Hepatic stellate cell (primary cell): Measurements from ENCODE around the gene CDC26.
"Not testable (repeated sequence)": the region's sequence is repeated elsewhere in the genome, so short reads cannot be mapped to it uniquely, and the experiment has no call there.

Source experiments
- DNase-seq: peaks from one replicate; pipeline ENCODE4 v3.0.0; 2011; ENCODE audit warnings: low spot score

Gene CDC26

DNA sequence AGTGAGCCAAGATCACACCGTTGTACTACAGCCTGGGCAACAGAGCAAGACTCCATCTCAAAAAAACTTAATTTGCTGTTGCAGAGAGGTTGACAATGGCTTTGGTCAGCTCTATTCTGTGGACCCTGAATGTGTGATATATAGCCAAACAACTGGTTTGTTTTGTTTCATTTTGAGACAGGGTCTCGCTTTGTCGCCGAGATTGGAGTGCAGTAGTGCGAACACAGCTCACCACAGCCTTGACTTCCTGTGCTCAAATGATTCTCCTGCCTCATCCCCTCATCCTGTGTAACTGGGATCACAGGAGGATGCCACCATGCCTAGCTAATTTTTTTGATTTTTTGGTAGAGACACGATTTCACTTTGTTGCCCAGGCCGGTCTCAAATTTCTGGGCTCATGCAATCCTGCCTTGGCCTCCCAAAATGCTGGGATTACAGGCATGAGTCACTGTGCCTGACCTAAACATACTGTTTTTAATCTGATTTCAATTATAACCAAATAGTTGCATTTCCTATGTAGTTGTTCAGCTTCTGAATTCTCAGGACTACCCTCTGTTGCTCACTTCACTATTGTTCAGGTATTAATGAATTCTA lies 18.0 kb upstream of the CDC26 start:
- DNase-seq = no peak

- no peak for DNase-seq
Observed at GRCh38 chr9:113290052-113290607, 14.8 kb upstream of the CDC26 start.

DNA sequence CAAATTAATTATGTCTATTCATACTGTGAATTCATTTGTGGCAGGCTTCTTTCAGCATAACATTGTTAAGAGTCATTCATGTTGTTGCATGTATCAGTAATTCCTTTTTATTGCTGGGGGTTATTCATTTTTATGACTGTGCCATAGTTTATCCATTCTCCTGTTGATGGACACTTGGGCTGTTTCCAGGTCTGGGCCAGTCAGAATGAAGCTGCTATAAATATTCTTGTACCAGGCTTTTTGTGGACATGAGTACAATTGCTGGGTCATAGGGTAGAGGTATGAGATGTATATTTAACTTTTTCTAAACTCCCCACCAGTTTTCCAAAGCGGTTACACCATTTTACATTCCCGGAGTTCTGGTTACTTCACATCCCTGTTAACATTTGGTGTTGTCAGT lies 13.7 kb upstream of the CDC26 start:
- no peak for DNase-seq

DNA sequence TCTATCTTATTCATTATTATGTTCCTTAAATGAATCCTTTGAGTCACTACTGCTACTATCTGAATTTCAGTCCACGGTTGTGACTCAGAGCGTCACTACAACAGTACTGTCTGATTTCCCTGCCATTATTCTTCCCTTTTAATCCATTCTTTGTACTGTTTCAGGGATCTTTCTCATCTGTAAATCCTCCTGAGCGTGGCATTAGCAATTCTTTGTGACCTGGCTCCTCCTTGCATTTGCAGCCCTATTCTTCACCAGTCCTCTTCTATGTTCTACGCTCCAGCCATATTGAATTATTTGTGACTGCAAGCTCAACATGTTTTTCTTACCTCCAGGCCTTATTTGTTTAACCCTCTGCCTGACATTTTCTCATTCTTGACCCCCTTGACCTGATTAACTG lies 6.0 kb upstream of the CDC26 start:
- DNase-seq = no peak

DNA sequence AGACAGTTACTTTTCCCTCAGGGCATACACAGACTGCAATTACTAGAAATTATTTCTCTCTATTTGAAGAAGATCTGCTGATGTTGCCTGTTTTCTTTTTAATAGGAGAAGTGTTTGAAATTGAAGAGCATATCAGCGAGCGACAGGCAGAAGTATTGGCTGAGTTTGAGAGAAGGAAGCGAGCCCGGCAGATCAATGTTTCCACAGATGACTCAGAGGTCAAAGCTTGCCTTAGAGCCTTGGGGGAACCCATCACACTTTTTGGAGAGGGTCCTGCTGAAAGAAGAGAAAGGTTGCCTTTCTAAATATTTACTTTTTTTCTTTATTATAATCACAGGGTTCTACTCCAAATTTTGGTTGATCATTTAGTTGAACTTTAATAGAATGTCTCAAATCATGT lies 3.5 kb upstream of the CDC26 start:
- DNase-seq = no peak

DNA sequence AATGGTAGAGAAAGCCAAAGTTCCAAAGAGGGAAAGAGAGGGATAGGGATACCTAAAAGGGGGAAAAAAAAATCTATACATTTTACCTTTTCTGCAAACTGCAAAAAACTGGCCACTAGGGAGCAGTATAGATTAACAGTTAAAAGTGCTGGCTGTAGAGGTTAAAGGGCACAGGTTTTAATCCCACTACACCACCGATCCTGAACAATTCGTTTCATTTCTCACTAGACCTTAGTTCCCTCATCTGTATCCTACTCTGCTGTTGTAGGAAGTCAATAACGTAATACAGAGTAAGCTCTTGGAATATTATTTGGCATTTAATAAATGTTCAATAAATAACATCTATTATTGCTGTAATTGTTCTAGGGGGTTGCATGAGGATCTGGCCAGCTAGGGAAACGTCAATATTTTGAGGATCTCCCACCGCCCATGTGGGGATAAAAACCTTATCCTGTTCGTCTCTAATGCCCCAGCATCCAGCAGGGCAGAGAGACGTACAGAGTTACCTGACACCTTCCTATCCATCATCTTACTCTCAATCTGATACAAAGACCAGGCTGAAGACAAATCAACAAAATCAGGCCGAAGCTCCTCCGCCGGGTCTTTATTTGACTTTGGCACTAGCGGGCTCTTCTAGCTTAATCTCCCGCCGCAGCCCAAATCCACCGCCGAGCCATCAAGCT lies 757 bp downstream of the CDC26 start:
- peak; percentile 42 for DNase-seq

- DNase-seq = no peak
Observed at GRCh38 chr9:113269871-113270270, 5.5 kb downstream of the CDC26 start.

GRCh38 chr9:113269355-113269754 lies 6.0 kb downstream of the CDC26 start:
- no peak for DNase-seq

- DNase-seq = no peak
Observed at GRCh38 chr9:113267911-113268566, 7.3 kb downstream of the CDC26 start.

DNA sequence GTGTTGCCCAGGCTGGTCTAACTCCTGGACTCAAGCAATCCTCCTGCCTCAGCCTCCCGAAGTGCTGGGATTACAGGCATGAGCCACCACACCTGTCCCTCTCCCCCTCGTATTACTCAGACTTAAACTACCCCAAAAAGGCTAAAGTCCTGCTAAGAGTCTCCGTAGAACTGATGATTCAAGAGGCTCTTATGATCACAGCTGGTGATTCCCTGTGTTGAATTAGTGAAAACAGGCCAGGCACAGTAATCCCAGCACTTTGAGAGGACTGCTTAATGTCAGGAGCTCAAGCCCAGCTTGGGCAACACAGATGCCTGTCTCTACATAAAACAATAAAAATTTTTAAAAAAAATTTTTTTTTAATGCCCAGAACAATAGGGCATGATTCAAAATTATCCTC lies 9.2 kb downstream of the CDC26 start:
- no peak for DNase-seq

- DNase-seq = no peak
Observed at GRCh38 chr9:113261917-113262671, 13.3 kb downstream of the CDC26 start.

- DNase-seq = no peak
Observed at GRCh38 chr9:113258282-113258681, 17.1 kb downstream of the CDC26 start.

GRCh38 chr9:113257863-113258262 lies 17.5 kb downstream of the CDC26 start:
- DNase-seq = no peak

GRCh38 chr9:113255438-113255837 lies 19.9 kb downstream of the CDC26 start:
- no peak for DNase-seq

DNA sequence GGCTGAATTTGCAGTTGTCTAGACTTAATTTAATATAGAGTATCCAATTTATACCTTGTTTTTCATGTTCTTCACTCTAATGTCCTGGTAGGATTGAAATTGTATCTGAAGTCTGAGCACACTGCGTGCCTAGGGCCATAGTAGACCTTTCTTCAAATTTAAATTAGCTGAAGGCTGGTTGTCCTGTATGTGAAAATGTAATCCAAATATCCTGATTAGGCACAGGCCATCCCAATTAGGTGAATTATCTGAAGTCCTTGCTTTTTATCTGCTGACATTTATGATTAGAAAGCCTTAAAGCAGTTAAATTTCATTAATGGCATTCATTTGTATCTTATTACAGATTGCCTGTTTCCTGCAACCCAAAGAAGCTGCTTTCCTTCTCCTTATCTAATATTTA lies 20.4 kb downstream of the CDC26 start:
- DNase-seq = no peak

DNA sequence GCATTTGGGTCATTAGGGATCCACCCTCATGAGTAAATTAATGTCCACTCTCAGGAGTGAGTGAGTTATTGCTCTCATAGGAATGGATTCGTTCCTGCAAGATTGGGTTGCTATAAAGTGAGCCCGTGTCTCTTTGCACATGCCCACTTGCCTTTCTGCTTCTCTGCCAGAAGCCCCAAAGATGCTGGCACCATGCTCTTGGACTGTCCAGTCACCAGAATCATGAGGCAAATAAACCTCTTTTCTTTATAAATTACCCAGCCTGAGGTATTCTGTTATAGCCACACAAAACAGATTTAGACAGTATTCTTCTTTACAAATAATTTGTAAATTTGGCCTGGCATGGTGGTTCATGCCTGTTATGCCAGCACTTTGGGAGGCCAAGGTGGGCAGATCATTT lies 24.6 kb downstream of the CDC26 start:
- DNase-seq = no peak

- not testable (repeated sequence) for DNase-seq
Observed at GRCh38 chr9:113249661-113250060, 25.7 kb downstream of the CDC26 start.

DNA sequence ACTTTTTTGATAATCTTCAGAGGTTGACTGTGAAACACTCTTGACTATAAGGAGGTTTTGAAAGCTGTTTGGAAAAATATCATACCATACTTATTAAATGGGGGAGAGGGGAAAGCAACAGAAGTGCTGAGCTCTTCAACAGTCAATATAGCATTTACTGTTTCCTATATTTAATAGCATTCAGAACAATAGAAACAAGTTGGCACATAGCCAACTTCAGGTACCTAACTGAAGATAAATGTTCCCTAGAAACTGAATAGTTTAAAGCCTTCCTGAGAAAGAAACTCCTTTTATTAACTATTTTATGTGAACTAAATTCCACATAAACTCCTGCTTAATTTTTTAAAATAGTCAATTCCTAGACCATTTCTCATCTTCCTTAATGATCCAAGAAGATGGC lies 27.7 kb downstream of the CDC26 start:
- no peak for DNase-seq

- no peak for DNase-seq
Observed at GRCh38 chr9:113246928-113247327, 28.4 kb downstream of the CDC26 start.

- DNase-seq = no peak
Observed at GRCh38 chr9:113245894-113246293, 29.5 kb downstream of the CDC26 start.

DNA sequence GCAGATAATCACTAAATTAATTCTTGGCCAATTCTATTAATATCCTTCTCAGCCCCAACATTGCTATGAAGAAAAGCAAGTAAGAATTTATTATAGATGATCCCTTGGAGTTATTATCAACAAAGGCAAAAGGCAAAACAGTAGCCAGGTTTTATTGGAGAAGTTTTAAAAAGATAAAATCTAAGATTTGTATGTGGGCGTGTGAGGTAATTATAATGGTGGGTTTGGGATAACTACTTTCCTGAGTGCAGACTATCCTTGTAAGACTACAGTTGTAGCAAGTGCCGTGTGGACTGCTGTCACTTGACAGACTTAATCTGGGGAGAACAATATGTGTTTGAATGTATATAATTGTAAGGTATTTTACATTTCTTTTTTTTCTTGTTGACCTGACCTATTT lies 30.8 kb downstream of the CDC26 start:
- DNase-seq = no peak

- no peak for DNase-seq
Observed at GRCh38 chr9:113241161-113241560, 34.2 kb downstream of the CDC26 start.

GRCh38 chr9:113238859-113239232 lies 36.5 kb downstream of the CDC26 start:
- no peak for DNase-seq
